Type B pancreatic cell (in vitro differentiated cells): ENCODE data around the gene C1QL4. TPM values are rescaled to one million over a fixed set of nuclear protein-coding genes. Genes with fewer than 3 reads are reported as not detected.
A peak's percentile ranks its signal among the peaks of the same experiment; 100 is the strongest.

Source experiments
- DNase-seq: peaks from one replicate; pipeline ENCODE4 v3.0.0; 2021; ENCODE audit warnings: mixed read lengths; ENCODE audit not compliant: unreplicated experiment; ENCODE audit errors: extremely low spot score
- H3K27ac Mint-ChIP-seq: 2 replicates; pipeline ENCODE4 v1.8.0; 2021; ENCODE audit warnings: mild to moderate bottlenecking, mixed read lengths
- H3K27me3 Mint-ChIP-seq: 2 replicates; pipeline ENCODE4 v1.8.0; 2021; ENCODE audit warnings: mixed read lengths
- H3K36me3 Mint-ChIP-seq: 2 replicates; pipeline ENCODE4 v1.8.0; 2021; ENCODE audit warnings: mixed read lengths
- H3K4me1 Mint-ChIP-seq: one replicate; pipeline ENCODE4 v1.8.0; 2021; ENCODE audit warnings: mixed read lengths; ENCODE audit not compliant: unreplicated experiment
- H3K4me3 Mint-ChIP-seq: 2 replicates; pipeline ENCODE4 v1.8.0; 2021; ENCODE audit warnings: mild to moderate bottlenecking, mixed read lengths
- H3K9me3 Mint-ChIP-seq: 2 replicates; pipeline ENCODE4 v1.8.0; 2021; ENCODE audit warnings: mixed read lengths
- total RNA-seq: library from RNA; stranded (reverse); gene quantifications from 2 replicates; pipeline ENCODE4 v1.2.1, GENCODE V29; 2021; ENCODE audit warnings: low replicate concordance
- TF ChIP-seq, protein P1 (sequence below): fragments of 200-600 bp; sonication (generic); conservative IDR thresholded peaks from 2 replicates; pipeline ENCODE4 v1.5.0; 2021; ENCODE audit warnings: antibody characterized with exemption, mild to moderate bottlenecking

The C1QL4 gene
- total RNA-seq, 1 donor from 2014 or later: 1.2 TPM

- peaks cover 33% of the 10 kb centered on the region for H3K4me1 Mint-ChIP-seq
- H3K9me3 Mint-ChIP-seq: no peaks in the 10 kb centered on the region
- peaks cover 88% of the 10 kb centered on the region for H3K27me3 Mint-ChIP-seq
- no peak for DNase-seq
- H3K36me3 Mint-ChIP-seq: no peaks in the 10 kb centered on the region
- H3K4me3 Mint-ChIP-seq: peak overlapping the region; percentile 84
- peak overlapping the region; percentile 64 for H3K27ac Mint-ChIP-seq
- TF ChIP-seq, protein P1, sequence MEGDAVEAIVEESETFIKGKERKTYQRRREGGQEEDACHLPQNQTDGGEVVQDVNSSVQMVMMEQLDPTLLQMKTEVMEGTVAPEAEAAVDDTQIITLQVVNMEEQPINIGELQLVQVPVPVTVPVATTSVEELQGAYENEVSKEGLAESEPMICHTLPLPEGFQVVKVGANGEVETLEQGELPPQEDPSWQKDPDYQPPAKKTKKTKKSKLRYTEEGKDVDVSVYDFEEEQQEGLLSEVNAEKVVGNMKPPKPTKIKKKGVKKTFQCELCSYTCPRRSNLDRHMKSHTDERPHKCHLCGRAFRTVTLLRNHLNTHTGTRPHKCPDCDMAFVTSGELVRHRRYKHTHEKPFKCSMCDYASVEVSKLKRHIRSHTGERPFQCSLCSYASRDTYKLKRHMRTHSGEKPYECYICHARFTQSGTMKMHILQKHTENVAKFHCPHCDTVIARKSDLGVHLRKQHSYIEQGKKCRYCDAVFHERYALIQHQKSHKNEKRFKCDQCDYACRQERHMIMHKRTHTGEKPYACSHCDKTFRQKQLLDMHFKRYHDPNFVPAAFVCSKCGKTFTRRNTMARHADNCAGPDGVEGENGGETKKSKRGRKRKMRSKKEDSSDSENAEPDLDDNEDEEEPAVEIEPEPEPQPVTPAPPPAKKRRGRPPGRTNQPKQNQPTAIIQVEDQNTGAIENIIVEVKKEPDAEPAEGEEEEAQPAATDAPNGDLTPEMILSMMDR: no peak
These were observed 6.1 kb upstream of the C1QL4 start for GRCh38 chr12:49342914-49343731.

DNA sequence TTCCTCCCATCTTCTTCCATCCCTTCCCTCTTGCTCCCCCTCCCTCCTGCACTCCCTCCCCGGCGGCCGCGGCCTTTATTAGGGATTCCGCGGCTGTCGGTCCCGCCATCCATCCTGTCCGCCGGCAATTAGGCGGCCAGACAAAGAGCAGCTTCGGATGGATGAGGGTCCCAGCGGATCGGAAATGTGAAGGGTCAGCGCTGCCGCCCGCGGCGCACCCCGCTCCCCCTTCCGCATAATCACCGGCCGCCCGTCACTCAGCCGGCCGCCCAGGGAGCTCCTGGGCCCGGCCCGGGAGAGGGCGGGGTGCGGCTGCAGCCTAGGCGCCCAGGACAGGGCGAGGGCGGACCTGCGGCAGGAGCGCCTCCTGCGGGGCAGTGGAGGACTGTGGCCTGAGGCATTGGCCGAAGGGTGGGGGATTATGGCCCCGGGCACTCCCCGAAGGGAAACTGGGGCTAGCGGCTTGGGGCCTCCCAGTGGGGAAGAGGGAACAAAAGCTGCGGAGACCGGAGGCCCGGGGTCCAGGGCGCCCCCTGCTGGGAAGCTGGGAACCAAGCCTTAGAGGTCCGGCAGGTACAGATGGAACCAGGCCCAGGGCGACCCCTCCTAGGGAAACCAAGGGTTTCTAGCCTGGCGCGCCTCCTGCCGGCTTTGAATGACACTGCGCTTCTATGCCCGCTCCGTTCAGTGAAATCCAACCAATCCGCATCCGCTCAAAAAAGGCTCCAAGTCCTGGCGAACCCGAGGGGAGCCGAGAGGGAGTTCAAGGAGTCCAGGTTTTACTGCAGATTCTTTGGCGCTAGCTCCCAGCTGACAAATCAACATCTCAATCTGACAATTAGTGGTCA, 5.3 kb upstream of the C1QL4 start:
- DNase-seq: peak; percentile 94
- TF ChIP-seq, protein P1: peak; percentile 100
- Mint-ChIP-seq H3K27ac (peak overlapping the region; percentile 64), H3K9me3 (no peaks in the 10 kb centered on the region), H3K4me3 (peak overlapping the region; percentile 84), H3K27me3 (peaks cover 90% of the 10 kb centered on the region), H3K36me3 (no peaks in the 10 kb centered on the region), H3K4me1 (peaks cover 40% of the 10 kb centered on the region)

GRCh38 chr12:49341777-49342065, 4.7 kb upstream of the C1QL4 start:
- Mint-ChIP-seq H3K4me3 (no peak overlapping the region), H3K27me3 (peaks cover 90% of the 10 kb centered on the region), H3K4me1 (peaks cover 39% of the 10 kb centered on the region), H3K27ac (no peak overlapping the region), H3K36me3 (no peaks in the 10 kb centered on the region), H3K9me3 (no peaks in the 10 kb centered on the region)
- TF ChIP-seq, protein P1: no peak
- DNase-seq: no peak

GRCh38 chr12:49340971-49341776, 4.2 kb upstream of the C1QL4 start:
- Mint-ChIP-seq H3K27me3 (peaks cover 88% of the 10 kb centered on the region), H3K4me1 (peaks cover 39% of the 10 kb centered on the region)

More at GRCh38 chr12:49340971-49341776, 4.2 kb upstream of the C1QL4 start:
- Mint-ChIP-seq H3K27ac (no peak overlapping the region), H3K36me3 (no peaks in the 10 kb centered on the region), H3K4me3 (peak overlapping the region; percentile 59), H3K9me3 (no peaks in the 10 kb centered on the region)
- DNase-seq: no peak
- TF ChIP-seq, protein P1: no peak
